ENCODE measurements around the gene GINM1.

DNA sequence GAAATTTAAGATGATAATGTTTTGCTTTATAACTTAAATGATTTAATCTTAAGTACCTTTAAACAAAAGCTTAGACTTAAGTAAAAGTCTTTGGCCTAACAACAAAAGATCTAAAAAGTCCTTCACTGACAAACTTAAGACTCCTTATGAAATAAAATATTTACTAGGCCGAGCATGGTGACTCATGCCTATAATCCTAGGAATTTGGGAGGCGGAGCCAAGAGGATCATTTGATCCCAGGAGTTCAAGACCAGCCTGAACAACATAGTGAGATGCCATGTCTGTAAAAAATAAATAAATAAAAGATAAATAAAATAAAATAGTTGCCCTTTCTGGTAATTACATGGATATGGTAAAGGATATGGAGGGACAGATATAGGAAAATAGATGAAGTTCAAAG, 69.9 kb downstream of the GINM1 start:
- TF ChIP-seq CTCF (IDR thresholded peaks at IDR 0.05) (no peak), EP300 (IDR thresholded peaks at IDR 0.05) (no peak), POLR2AphosphoS5 (IDR thresholded peaks at IDR 0.05) (no peak), POLR2A (IDR thresholded peaks at IDR 0.05) (no peak)

Data from stomach (tissue), 4 donors.